Endothelial cell (in vitro differentiated cells): ENCODE data around the gene PLD2. TPM values are rescaled to one million over a fixed set of nuclear protein-coding genes. Genes with fewer than 3 reads are reported as not detected.

Source experiments
- DNase-seq: peaks from one replicate; pipeline ENCODE4 v3.0.0; 2021; ENCODE audit warnings: low spot score
- H3K27ac Mint-ChIP-seq: one replicate; pipeline ENCODE4 v1.8.0; 2021; ENCODE audit warnings: mixed read lengths, inconsistent platforms; ENCODE audit not compliant: unreplicated experiment
- H3K27me3 Mint-ChIP-seq: one replicate; pipeline ENCODE4 v1.8.0; 2021; ENCODE audit warnings: mild to moderate bottlenecking, moderate library complexity, mixed read lengths, inconsistent platforms; ENCODE audit not compliant: unreplicated experiment
- H3K36me3 Mint-ChIP-seq: one replicate; pipeline ENCODE4 v1.8.0; 2021; ENCODE audit warnings: mild to moderate bottlenecking, low read depth, mixed read lengths, inconsistent platforms; ENCODE audit not compliant: unreplicated experiment
- H3K4me1 Mint-ChIP-seq: one replicate; pipeline ENCODE4 v1.8.0; 2021; ENCODE audit warnings: mild to moderate bottlenecking, mixed read lengths, inconsistent platforms; ENCODE audit not compliant: unreplicated experiment
- H3K4me3 Mint-ChIP-seq: one replicate; pipeline ENCODE4 v1.8.0; 2021; ENCODE audit warnings: mild to moderate bottlenecking, mixed read lengths, inconsistent platforms; ENCODE audit not compliant: unreplicated experiment
- H3K9me3 Mint-ChIP-seq: one replicate; pipeline ENCODE4 v1.8.0; 2021; ENCODE audit warnings: mixed read lengths, inconsistent platforms; ENCODE audit not compliant: unreplicated experiment
- total RNA-seq: library from RNA; stranded (reverse); fragmentation: NEBNext Ultra II Directional; extraction: Animal tissue kit (Norgen Biotek cat#: 25700); gene quantifications from one replicate; pipeline ENCODE4 v1.2.1, GENCODE V29; 2021; ENCODE audit not compliant: unreplicated experiment
- TF ChIP-seq, protein P1 (sequence below): fragments of 200-600 bp; sonication (generic); IDR thresholded peaks from one replicate; pipeline ENCODE4 v1.5.0; 2021; ENCODE audit warnings: antibody characterized with exemption; ENCODE audit not compliant: unreplicated experiment

Gene PLD2
- total RNA-seq, 1 donor from 2014 or later: 86.5 TPM

DNA sequence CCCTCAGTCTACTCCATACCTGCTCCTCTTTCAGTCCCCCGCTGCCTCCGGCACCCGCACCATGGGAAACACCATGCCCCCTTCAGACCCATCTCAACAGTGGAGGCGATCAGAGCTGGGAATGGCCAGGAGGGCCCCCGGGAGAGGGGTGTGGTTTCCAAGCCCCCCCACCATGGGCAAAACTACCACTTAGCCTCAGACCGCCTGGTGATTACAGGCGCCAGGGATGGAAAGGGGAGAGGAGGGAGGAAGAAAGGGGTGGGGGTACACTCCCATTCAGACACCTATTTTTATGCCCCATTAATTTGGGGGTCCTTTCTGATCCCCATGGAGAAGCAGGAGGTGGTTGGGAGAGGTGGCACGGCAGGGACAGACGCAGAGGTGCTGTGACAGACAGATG is 4.7 kb upstream of the PLD2 start, which contains the start of gene C17orf114:
TSS of gene C17orf114 (minus strand) at position 101 of the 400 bp plus-strand sequence.
- TF ChIP-seq, protein P1, sequence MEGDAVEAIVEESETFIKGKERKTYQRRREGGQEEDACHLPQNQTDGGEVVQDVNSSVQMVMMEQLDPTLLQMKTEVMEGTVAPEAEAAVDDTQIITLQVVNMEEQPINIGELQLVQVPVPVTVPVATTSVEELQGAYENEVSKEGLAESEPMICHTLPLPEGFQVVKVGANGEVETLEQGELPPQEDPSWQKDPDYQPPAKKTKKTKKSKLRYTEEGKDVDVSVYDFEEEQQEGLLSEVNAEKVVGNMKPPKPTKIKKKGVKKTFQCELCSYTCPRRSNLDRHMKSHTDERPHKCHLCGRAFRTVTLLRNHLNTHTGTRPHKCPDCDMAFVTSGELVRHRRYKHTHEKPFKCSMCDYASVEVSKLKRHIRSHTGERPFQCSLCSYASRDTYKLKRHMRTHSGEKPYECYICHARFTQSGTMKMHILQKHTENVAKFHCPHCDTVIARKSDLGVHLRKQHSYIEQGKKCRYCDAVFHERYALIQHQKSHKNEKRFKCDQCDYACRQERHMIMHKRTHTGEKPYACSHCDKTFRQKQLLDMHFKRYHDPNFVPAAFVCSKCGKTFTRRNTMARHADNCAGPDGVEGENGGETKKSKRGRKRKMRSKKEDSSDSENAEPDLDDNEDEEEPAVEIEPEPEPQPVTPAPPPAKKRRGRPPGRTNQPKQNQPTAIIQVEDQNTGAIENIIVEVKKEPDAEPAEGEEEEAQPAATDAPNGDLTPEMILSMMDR: no peak
- DNase-seq: no peak
- peaks cover 18% of the 10 kb centered on the region for H3K36me3 Mint-ChIP-seq
- peaks cover 14% of the 10 kb centered on the region for H3K27me3 Mint-ChIP-seq
- H3K4me1 Mint-ChIP-seq: peaks cover 9% of the 10 kb centered on the region
- no peaks in the 10 kb centered on the region for H3K9me3 Mint-ChIP-seq
- no peak within 1 kb of the TSS for H3K27ac Mint-ChIP-seq
- H3K4me3 Mint-ChIP-seq: no peak within 1 kb of the TSS

DNA sequence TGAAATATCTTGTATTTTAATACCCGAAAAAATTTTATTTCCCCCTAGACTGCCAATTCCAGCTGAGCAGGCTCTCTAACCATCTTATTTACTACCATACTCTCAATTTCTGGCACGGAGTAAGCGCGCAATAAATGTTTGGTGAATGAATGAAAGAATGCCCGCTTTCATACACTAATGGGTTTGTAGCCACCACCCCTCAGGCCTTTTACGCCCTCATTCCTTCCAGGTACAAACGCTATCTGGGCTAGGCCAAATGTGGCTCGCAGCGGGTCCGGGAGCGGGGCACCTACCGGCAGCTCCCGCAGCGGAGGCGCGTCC is 536 bp upstream of the PLD2 start:
- Mint-ChIP-seq H3K4me1 (peaks cover 11% of the 10 kb centered on the region), H3K27ac (no peak overlapping the region), H3K4me3 (peak overlapping the region; percentile 93), H3K36me3 (peaks cover 22% of the 10 kb centered on the region), H3K9me3 (no peaks in the 10 kb centered on the region), H3K27me3 (peaks cover 12% of the 10 kb centered on the region)
- TF ChIP-seq, protein P1: no peak
- DNase-seq: no peak

DNA sequence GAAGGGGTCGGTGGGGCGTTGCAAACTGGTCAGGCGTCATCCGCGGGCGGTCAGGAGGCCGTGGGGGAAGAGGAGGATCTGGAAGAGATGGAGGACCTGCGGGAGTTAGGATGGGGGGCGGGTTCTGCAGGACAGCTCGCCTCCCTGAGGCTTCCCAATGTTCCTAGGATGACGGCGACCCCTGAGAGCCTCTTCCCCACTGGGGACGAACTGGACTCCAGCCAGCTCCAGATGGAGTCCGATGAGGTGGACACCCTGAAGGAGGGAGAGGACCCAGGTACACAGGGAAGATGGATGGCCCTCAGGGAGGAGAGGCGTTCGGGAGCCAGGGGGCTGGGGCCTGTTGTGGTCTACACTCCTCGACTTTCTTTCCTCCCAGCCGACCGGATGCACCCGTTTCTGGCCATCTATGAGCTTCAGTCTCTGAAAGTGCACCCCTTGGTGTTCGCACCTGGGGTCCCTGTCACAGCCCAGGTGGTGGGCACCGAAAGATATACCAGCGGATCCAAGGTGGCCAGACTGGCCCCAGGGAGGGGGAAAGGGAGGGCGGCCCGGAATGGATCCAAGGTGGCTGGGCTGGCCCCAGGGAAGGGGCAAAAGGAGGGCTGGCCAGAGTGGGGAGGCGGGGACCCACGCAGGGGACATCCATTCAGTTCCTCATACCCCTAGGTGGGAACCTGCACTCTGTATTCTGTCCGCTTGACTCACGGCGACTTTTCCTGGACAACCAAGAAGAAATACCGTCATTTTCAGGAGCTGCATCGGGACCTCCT is 839 bp downstream of the PLD2 start:
- peaks cover 22% of the 10 kb centered on the region for H3K36me3 Mint-ChIP-seq
- H3K4me1 Mint-ChIP-seq: peaks cover 11% of the 10 kb centered on the region
- DNase-seq: no peak
- no peak overlapping the region for H3K27ac Mint-ChIP-seq
- TF ChIP-seq, protein P1: no peak
- H3K9me3 Mint-ChIP-seq: no peaks in the 10 kb centered on the region
- H3K4me3 Mint-ChIP-seq: peak overlapping the region; percentile 96
- peaks cover 12% of the 10 kb centered on the region for H3K27me3 Mint-ChIP-seq

DNA sequence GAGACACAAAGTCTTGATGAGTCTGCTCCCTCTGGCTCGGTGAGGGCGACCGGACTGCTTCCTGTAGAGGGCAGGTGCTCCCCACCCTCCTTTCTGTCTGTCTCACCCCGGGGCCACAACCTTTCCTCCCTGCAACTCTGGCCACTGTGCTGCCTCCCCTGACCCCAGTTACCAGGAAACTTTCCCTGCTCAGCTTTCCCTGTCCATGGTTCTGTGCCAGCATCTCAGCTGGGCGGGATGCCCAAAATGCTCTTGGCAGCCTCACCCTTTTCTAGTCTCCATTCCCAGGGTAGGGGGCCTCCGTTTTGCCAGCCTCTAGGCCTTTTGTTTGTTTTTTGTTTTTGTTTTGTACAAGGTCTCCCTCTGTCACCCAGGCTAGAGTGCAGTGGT is 1.4 kb downstream of the PLD2 start:
- peaks cover 22% of the 10 kb centered on the region for H3K36me3 Mint-ChIP-seq
- H3K27ac Mint-ChIP-seq: no peak overlapping the region
- H3K4me3 Mint-ChIP-seq: peak overlapping the region; percentile 85

DNA sequence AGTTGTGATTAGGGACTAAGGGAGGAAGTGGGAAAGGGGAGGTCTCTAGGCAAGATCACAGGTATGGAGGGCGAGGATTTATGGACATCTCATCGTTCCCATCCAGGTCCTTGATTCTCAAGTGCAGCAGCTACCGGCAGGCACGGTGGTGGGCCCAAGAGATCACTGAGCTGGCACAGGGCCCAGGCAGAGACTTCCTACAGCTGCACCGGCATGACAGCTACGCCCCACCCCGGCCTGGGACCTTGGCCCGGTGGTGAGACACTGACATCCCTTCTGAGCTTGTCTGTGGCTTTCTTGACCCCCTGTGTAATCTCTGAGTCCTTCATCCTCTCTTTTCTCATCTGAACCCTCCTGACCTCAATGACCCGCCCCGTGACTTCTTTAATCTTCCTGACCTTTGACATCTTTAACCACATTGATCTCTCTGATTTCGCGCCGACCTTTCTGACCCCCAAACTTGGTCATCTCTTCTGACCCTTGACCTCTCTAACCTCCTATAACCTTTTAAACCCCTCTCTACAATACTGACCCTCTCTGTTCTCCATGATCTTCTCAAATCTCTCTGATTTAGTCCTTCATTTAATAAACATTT is 3.8 kb downstream of the PLD2 start:
- Mint-ChIP-seq H3K9me3 (no peaks in the 10 kb centered on the region), H3K27me3 (peaks cover 5% of the 10 kb centered on the region), H3K27ac (no peak overlapping the region), H3K36me3 (peaks cover 27% of the 10 kb centered on the region), H3K4me3 (peak overlapping the region; percentile 14), H3K4me1 (peaks cover 11% of the 10 kb centered on the region)
- TF ChIP-seq, protein P1: no peak
- no peak for DNase-seq

More for the DNA sequence above, 1.4 kb downstream of the PLD2 start:
- peaks cover 11% of the 10 kb centered on the region for H3K4me1 Mint-ChIP-seq
- no peak for DNase-seq
- H3K27me3 Mint-ChIP-seq: peaks cover 12% of the 10 kb centered on the region
- TF ChIP-seq, protein P1: no peak
- H3K9me3 Mint-ChIP-seq: no peaks in the 10 kb centered on the region
